ENCODE measurements around the gene AMIGO3.

- TF ChIP-seq CTCF (IDR thresholded peaks at IDR 0.05 in 2 of 3, conservative IDR thresholded peaks at IDR 0.05 in 1 of 3; ENCODE audit: borderline replicate concordance in 1 of 3, insufficient read depth in 1 of 3, low read depth in 2 of 3, low read length in 2 of 3) (no peak), MAX (IDR thresholded peaks at IDR 0.05) (no peak), POLR2AphosphoS5 (IDR thresholded peaks at IDR 0.05; ENCODE audit: low read depth, low read length) (no peak), SRF (IDR thresholded peaks at IDR 0.05; ENCODE audit: low read depth) (no peak), ELF1 (IDR thresholded peaks at IDR 0.05; ENCODE audit: borderline replicate concordance, low read depth) (no peak), JUND (IDR thresholded peaks at IDR 0.05) (no peak), SP1 (IDR thresholded peaks at IDR 0.05; ENCODE audit: low read depth) (no peak)
Measured at GRCh38 chr3:49717959-49718857, 1.3 kb downstream of the AMIGO3 start.

Data from HCT116 (cell line).